CMK (cell line): ENCODE results near the gene SOCS3.

Experiments
- DNase-seq: peaks from one replicate; pipeline ENCODE4 v3.0.0-alpha.2; 2010; ENCODE audit warnings: low read depth

SOCS3 gene

GRCh38 chr17:78390241-78391050 is 30.6 kb upstream of the SOCS3 start:
- DNase-seq: no peak

- DNase-seq: no peak
These were observed 28.4 kb upstream of the SOCS3 start for GRCh38 chr17:78387977-78388941.

- no peak for DNase-seq
These were observed 24.8 kb upstream of the SOCS3 start for GRCh38 chr17:78384479-78385175.

- DNase-seq: no peak
These were observed 24.0 kb upstream of the SOCS3 start for GRCh38 chr17:78383725-78384471.

- DNase-seq: no peak
These were observed 21.8 kb upstream of the SOCS3 start for GRCh38 chr17:78381601-78382232.

- no peak for DNase-seq
These were observed 20.5 kb upstream of the SOCS3 start for GRCh38 chr17:78380370-78380769.

- DNase-seq: no peak
These were observed 19.2 kb upstream of the SOCS3 start for GRCh38 chr17:78379131-78379491.

- DNase-seq: no peak
These were observed 18.6 kb upstream of the SOCS3 start, which contains the start of gene PGS1 for GRCh38 chr17:78378225-78379130. Gene PGS1, plus strand, starts transcription at chr17:78378649. Its CDS starts 17 bp downstream, at chr17:78378666.

- no peak for DNase-seq
These were observed 18.0 kb upstream of the SOCS3 start for GRCh38 chr17:78377858-78378224.

GRCh38 chr17:78376161-78376560 is 16.3 kb upstream of the SOCS3 start:
- no peak for DNase-seq

- no peak for DNase-seq
These were observed 15.7 kb upstream of the SOCS3 start for GRCh38 chr17:78375401-78376151.

- DNase-seq: no peak
These were observed 14.9 kb upstream of the SOCS3 start for GRCh38 chr17:78374631-78375274.

GRCh38 chr17:78374189-78374588 is 14.3 kb upstream of the SOCS3 start:
- DNase-seq: no peak

GRCh38 chr17:78372841-78373240 is 13.0 kb upstream of the SOCS3 start:
- no peak for DNase-seq

- no peak for DNase-seq
These were observed 11.2 kb upstream of the SOCS3 start for GRCh38 chr17:78371056-78371455.

GRCh38 chr17:78369791-78370381 is 10.0 kb upstream of the SOCS3 start:
- no peak for DNase-seq

GRCh38 chr17:78368854-78369495 is 9.1 kb upstream of the SOCS3 start:
- DNase-seq: no peak

GRCh38 chr17:78368348-78368747 is 8.5 kb upstream of the SOCS3 start:
- DNase-seq: no peak
